Inflammatory macrophage (primary cell): ENCODE data around the gene CA6.
"Not testable (repeated sequence)": the region's sequence is repeated elsewhere in the genome, so short reads cannot be mapped to it uniquely, and the experiment has no call there.

Experiments used
- DNase-seq, 2 donors: peaks; one replicate each; pipeline ENCODE4 v3.0.0-alpha.2; 2020 to 2022

The CA6 gene

DNA sequence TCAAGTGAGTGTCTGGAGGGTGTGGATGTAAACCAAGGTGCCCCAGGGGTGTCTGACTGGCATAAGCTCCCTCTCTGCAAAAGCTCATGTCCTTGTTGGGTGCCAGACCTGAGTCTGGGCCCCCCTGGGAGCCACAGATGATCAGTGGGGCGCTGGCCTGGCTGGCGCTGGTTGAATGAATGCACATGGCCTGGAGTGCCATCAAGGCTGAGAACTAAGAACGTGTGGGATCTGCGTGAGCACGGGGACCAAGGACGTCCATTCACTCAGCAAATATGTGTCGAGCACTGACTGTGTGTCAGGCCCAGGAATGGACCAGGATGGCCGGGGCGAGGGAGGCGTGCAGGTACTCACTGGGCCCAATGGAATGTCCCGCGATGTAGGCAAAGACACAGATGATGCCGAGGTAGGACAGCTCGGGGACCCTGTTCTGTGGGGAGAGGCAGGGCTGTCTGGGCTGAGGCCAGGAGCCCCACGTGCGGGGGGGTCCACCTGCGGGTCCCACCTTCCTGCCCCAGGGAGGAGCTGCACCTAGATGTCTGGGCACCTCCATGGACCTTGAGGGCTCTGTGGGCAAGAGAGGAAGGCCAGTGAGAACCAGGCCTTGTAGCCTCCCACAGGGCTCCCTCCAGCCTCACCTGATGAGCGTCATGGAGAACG, 61.4 kb downstream of the CA6 start:
- DNase-seq: no peak

GRCh38 chr1:9008236-9008635, 62.6 kb downstream of the CA6 start:
- no peak for DNase-seq

DNA sequence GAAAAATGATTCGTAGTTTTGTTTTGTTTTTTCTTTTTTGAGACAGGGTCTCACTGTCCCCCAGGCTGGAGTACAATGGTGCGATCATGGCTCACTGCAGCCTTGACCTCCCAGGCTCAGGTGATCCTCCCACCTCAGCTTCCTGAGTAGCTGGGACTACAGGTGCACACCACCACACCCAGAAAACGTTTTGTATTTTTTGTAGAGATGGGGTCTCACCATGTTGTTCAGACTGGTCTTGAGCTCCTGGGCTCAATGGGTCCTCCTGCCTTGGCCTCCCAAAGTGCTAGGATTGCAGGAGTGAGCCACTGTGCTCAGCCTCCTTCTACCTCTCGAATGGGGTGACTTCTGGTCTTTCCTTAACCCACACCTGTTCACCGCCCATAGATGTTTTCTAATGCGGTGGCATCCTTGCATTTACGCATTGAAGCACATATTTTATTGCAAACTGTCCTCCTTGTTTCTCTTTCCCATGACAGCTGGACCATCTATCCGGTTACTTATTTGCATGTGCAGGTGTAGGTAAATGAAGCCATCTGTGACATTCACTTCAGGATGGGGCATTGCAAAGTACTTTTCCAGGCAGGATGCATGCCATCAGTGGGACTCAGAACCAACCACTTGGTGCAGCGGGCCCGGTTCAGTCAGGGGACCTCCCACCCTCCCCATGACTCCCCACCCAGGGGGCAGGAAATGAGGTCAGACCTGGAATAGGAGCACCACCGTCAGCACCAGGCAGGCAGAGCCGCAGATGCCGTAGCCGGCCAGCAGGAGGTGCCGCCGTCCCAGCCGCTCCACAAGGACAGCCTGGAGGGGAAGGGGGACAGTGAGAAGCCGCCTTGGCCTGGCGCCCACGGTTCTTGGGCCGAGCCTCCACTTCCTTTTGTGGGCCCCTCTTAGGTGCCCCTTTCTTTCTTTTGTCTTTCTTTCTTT, 64.0 kb downstream of the CA6 start:
- peak; percentile 17 to 34 for DNase-seq

GRCh38 chr1:9010781-9011323, 65.2 kb downstream of the CA6 start:
- peak; percentile 65 to 84 for DNase-seq

DNA sequence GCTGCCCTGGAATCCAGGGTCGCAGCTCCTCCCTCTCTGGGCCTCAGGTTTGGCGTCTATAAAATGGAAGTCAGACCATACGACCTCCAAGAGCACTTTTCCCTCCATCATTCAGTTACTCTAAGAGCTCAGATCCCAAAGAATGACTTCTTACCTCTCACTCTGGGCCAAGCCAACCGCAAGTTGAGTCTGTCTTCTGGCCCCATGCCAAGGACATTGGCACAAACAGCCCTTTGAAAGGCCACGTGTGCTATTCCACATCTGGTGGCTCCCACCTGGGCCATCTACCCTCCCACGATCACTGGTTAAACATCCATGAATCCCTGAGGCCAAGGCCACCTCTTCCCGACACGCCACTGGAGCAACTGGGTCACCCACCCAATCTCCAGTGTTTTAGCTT, 68.2 kb downstream of the CA6 start:
- DNase-seq: no peak

GRCh38 chr1:9014475-9015375, 69.1 kb downstream of the CA6 start:
- no peak for DNase-seq

DNA sequence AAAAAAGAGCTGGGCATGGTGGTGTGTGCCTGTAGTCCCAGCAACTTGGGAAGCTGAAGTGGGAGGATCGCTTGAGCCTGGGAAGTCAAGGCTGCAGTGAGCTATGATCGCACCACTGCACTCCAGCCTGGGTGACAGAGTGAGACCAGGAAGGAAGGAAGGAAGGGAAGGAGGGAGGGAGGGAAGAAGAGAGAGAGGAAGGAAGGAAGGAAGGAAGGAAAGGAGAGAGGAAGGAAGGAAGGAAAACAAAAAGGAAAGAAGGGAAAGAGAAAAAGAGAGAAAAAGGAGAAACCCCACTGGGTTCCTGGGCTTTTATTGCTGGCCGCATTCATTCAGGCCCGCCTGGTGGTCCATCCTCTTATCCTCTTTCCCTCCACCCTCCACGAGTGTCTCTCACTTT, 70.8 kb downstream of the CA6 start:
- no peak for DNase-seq

DNA sequence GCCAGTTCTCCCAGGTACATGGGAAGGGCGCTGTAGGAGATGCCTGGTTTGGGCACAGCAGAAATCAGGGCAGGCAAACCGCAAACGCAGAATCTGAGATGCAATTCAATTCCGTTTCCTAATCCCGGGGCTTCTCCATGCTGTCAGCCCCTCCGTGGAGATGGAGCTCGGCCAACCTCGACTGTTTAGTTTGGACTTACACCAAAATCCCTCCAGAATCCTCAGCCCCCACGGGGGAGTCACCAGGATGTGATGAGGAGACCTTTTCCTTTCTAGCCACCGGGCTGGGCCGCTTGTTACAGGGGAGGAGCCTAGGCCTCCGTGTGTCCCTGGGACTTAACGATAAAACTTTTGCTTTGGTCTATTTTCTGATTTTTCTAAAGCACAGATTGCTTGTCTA, 72.7 kb downstream of the CA6 start:
- no peak for DNase-seq

GRCh38 chr1:9019896-9020295, 74.2 kb downstream of the CA6 start:
- DNase-seq: no peak

- DNase-seq: no peak
Observed at GRCh38 chr1:9020305-9020704, 74.6 kb downstream of the CA6 start.

- not testable (repeated sequence) for DNase-seq
Observed at GRCh38 chr1:9022026-9022738, 76.5 kb downstream of the CA6 start.

- DNase-seq: no peak
Observed at GRCh38 chr1:9022773-9023172, 77.1 kb downstream of the CA6 start.
